ENCODE measurements around the gene GCM1. TPM values are rescaled to one million over a fixed set of nuclear protein-coding genes. Genes with fewer than 3 reads are reported as not detected.

GCM1 gene
- total and polyA plus RNA-seq, 4 donors, result 0.05 to 0.08 TPM; not detected in 2

DNA sequence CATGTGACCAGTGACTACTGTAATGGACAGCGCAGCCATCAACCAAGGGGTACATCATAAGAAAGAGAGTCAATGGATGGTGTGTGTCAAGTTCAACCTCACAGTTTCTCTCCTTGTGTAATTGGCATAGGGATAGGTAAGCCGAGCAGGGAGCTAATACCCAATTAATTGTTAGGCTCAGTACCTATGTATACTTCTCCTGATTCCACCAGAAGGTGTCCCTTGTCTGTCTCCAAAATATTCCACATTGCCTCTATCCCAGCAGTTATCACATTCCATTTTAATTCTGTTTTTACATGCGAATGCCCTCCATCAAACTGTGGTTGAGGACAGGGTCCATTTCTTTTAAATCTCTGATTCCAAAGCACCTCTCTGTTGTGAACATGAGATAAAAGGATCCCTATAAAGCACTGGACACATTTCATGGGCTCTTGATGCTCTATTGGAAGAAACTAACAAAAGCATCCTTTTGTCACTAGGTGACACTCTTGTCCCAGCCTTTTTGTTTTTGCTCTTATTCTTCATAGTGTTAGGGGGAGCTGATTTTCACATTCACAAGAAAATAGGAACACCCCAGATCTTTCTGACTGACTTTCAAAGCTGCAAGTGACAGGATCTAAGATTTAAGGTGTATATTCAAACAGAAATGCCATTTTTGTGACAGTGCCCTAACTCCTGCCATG lies 44.5 kb downstream of the GCM1 start:
- Histone ChIP-seq H3K27me3 (ENCODE audit: control insufficient read depth in 4 of 4, insufficient read depth in 4 of 4, low read length in 3 of 4) (no peaks in the 10 kb centered on the region), H3K27ac (ENCODE audit: low read depth in 1 of 2, low read length in 2 of 2) (no peak overlapping the region), H3K4me3 (ENCODE audit: low read depth in 1 of 3, low read length in 3 of 3) (no peak overlapping the region), H3K9ac (ENCODE audit: low read depth in 1 of 2, low read length in 2 of 2) (no peak overlapping the region), H3K9me3 (ENCODE audit: control insufficient read depth in 4 of 4, low read length in 3 of 4) (no peaks in the 10 kb centered on the region), H3K4me1 (ENCODE audit: control insufficient read depth in 4 of 4, insufficient read depth in 4 of 4, low read length in 3 of 4) (no peaks in the 10 kb centered on the region), H3K36me3 (ENCODE audit: control insufficient read depth in 4 of 4, insufficient read depth in 3 of 4, low read depth in 1 of 4, low read length in 3 of 4) (peaks cover 5 to 34% (median 24%) of the 10 kb centered on the region in 4 donors)
- TF ChIP-seq, protein P1, sequence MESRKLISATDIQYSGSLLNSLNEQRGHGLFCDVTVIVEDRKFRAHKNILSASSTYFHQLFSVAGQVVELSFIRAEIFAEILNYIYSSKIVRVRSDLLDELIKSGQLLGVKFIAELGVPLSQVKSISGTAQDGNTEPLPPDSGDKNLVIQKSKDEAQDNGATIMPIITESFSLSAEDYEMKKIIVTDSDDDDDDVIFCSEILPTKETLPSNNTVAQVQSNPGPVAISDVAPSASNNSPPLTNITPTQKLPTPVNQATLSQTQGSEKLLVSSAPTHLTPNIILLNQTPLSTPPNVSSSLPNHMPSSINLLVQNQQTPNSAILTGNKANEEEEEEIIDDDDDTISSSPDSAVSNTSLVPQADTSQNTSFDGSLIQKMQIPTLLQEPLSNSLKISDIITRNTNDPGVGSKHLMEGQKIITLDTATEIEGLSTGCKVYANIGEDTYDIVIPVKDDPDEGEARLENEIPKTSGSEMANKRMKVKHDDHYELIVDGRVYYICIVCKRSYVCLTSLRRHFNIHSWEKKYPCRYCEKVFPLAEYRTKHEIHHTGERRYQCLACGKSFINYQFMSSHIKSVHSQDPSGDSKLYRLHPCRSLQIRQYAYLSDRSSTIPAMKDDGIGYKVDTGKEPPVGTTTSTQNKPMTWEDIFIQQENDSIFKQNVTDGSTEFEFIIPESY (IDR thresholded peaks at IDR 0.05), result no peak
- TF ChIP-seq GABPA (IDR thresholded peaks at IDR 0.05 in 1 of 2, conservative IDR thresholded peaks at IDR 0.05 in 1 of 2) (no peak), YY1 (IDR thresholded peaks at IDR 0.05) (no peak), RAD21 (IDR thresholded peaks at IDR 0.05) (peak; percentile 34 to 39), FOXA1 (IDR thresholded peaks at IDR 0.05) (no peak), FOXA2 (IDR thresholded peaks at IDR 0.05) (no peak)
- TF ChIP-seq, protein P2, sequence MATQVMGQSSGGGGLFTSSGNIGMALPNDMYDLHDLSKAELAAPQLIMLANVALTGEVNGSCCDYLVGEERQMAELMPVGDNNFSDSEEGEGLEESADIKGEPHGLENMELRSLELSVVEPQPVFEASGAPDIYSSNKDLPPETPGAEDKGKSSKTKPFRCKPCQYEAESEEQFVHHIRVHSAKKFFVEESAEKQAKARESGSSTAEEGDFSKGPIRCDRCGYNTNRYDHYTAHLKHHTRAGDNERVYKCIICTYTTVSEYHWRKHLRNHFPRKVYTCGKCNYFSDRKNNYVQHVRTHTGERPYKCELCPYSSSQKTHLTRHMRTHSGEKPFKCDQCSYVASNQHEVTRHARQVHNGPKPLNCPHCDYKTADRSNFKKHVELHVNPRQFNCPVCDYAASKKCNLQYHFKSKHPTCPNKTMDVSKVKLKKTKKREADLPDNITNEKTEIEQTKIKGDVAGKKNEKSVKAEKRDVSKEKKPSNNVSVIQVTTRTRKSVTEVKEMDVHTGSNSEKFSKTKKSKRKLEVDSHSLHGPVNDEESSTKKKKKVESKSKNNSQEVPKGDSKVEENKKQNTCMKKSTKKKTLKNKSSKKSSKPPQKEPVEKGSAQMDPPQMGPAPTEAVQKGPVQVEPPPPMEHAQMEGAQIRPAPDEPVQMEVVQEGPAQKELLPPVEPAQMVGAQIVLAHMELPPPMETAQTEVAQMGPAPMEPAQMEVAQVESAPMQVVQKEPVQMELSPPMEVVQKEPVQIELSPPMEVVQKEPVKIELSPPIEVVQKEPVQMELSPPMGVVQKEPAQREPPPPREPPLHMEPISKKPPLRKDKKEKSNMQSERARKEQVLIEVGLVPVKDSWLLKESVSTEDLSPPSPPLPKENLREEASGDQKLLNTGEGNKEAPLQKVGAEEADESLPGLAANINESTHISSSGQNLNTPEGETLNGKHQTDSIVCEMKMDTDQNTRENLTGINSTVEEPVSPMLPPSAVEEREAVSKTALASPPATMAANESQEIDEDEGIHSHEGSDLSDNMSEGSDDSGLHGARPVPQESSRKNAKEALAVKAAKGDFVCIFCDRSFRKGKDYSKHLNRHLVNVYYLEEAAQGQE (IDR thresholded peaks at IDR 0.05), result no peak
- DNase-seq (ENCODE audit: low spot score), result no peak
- WGBS, result 95% methylated on average over 3 of the region's 3 CpGs

GRCh38 chr6:53101006-53101405 lies 47.6 kb downstream of the GCM1 start:
- no peaks in the 10 kb centered on the region for H3K27me3 ChIP-seq (ENCODE audit: control insufficient read depth in 4 of 4, insufficient read depth in 4 of 4, low read length in 3 of 4)
- TF ChIP-seq HNF4G (IDR thresholded peaks at IDR 0.05) (no peak), EGR1 (IDR thresholded peaks at IDR 0.05; ENCODE audit: low read depth in 2 of 2) (no peak), FOXA2 (IDR thresholded peaks at IDR 0.05) (no peak), RAD21 (IDR thresholded peaks at IDR 0.05) (no peak), NR2F2 (IDR thresholded peaks at IDR 0.05) (no peak), JUND (IDR thresholded peaks at IDR 0.05) (no peak), FOXA1 (IDR thresholded peaks at IDR 0.05) (no peak), HNF4A (conservative IDR thresholded peaks at IDR 0.05) (no peak), TAF1 (conservative IDR thresholded peaks at IDR 0.05) (no peak), MAX (IDR thresholded peaks at IDR 0.05) (no peak), SP1 (IDR thresholded peaks at IDR 0.05) (no peak), ATF3 (IDR thresholded peaks at IDR 0.05) (no peak), GABPA (IDR thresholded peaks at IDR 0.05 in 1 of 2, conservative IDR thresholded peaks at IDR 0.05 in 1 of 2) (no peak), YY1 (IDR thresholded peaks at IDR 0.05) (no peak)
- TF ChIP-seq, protein P2 (IDR thresholded peaks at IDR 0.05), result no peak
- TF ChIP-seq, protein P3, sequence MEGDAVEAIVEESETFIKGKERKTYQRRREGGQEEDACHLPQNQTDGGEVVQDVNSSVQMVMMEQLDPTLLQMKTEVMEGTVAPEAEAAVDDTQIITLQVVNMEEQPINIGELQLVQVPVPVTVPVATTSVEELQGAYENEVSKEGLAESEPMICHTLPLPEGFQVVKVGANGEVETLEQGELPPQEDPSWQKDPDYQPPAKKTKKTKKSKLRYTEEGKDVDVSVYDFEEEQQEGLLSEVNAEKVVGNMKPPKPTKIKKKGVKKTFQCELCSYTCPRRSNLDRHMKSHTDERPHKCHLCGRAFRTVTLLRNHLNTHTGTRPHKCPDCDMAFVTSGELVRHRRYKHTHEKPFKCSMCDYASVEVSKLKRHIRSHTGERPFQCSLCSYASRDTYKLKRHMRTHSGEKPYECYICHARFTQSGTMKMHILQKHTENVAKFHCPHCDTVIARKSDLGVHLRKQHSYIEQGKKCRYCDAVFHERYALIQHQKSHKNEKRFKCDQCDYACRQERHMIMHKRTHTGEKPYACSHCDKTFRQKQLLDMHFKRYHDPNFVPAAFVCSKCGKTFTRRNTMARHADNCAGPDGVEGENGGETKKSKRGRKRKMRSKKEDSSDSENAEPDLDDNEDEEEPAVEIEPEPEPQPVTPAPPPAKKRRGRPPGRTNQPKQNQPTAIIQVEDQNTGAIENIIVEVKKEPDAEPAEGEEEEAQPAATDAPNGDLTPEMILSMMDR (IDR thresholded peaks at IDR 0.05; ENCODE audit: low read depth, low read length, missing input control), result no peak
- TF ChIP-seq, protein P1 (IDR thresholded peaks at IDR 0.05), result no peak
- 97% methylated on average over 2 of the region's 2 CpGs for WGBS
- DNase-seq (ENCODE audit: low spot score), result no peak
- H3K4me1 ChIP-seq (ENCODE audit: control insufficient read depth in 4 of 4, insufficient read depth in 4 of 4, low read length in 3 of 4), result no peaks in the 10 kb centered on the region
- peaks cover 8 to 62% (median 47%) of the 10 kb centered on the region in 4 donors for H3K36me3 ChIP-seq (ENCODE audit: control insufficient read depth in 4 of 4, insufficient read depth in 3 of 4, low read depth in 1 of 4, low read length in 3 of 4)
- H3K4me3 ChIP-seq (ENCODE audit: low read depth in 1 of 3, low read length in 3 of 3), result no peak overlapping the region
- no peak overlapping the region for H3K27ac ChIP-seq (ENCODE audit: low read depth in 1 of 2, low read length in 2 of 2)
- no peak overlapping the region for H3K9ac ChIP-seq (ENCODE audit: low read depth in 1 of 2, low read length in 2 of 2)
- H3K9me3 ChIP-seq (ENCODE audit: control insufficient read depth in 4 of 4, low read length in 3 of 4), result no peaks in the 10 kb centered on the region

All from liver (tissue), 9 donors.